ENCODE measurements around the gene NRG2.

NRG2 gene

DNA sequence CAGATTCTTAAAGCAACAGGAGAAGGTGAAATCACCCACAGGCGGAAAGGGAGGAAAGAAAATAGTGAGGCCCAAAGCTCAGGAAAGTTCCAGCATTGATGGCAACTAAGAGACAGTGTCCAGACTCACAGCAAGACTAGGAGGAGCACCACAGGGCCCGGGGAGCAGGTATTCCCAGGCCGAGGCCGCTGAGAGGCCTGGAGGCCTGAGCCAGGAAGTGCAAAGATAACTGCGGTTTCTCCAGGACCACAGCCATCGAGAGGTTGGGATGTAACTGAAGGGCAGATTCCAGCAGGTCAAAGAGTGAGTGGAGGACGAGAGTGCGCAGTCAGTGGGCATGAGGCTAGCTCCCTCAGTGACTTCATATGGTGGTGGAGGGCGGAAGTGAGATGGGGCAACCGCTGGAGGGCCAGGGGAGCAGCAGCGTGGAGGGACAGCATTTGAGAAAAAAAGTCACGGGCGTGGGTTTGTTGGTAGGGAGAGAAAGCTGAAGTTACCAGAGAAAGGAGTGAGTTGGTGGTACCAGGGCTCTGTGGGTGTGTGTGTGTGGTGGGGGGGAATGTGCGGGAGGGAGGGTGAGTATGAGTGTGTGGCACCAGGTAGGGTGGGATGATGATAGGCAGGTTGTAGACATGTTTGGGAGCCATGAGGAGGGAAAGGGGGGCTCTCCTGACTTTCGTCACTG, 157.8 kb downstream of the NRG2 start:
- TF ChIP-seq, protein P1, sequence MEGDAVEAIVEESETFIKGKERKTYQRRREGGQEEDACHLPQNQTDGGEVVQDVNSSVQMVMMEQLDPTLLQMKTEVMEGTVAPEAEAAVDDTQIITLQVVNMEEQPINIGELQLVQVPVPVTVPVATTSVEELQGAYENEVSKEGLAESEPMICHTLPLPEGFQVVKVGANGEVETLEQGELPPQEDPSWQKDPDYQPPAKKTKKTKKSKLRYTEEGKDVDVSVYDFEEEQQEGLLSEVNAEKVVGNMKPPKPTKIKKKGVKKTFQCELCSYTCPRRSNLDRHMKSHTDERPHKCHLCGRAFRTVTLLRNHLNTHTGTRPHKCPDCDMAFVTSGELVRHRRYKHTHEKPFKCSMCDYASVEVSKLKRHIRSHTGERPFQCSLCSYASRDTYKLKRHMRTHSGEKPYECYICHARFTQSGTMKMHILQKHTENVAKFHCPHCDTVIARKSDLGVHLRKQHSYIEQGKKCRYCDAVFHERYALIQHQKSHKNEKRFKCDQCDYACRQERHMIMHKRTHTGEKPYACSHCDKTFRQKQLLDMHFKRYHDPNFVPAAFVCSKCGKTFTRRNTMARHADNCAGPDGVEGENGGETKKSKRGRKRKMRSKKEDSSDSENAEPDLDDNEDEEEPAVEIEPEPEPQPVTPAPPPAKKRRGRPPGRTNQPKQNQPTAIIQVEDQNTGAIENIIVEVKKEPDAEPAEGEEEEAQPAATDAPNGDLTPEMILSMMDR (conservative IDR thresholded peaks at IDR 0.05; ENCODE audit: low read depth), result no peak
- POLR2A ChIA-PET (ENCODE audit: low non-redundant PET), result no interaction called here
- DNase-seq (ENCODE audit: low spot score), result no peak
- CTCF ChIA-PET, result interaction anchor here (0.7 to 1.1 kb wide), 2 partner anchors 27 to 98 kb away, joined by 3 to 5 read pairs; no protein-coding TSS in a partner anchor
- H3K27ac ChIP-seq, result no peak overlapping the region

DNA sequence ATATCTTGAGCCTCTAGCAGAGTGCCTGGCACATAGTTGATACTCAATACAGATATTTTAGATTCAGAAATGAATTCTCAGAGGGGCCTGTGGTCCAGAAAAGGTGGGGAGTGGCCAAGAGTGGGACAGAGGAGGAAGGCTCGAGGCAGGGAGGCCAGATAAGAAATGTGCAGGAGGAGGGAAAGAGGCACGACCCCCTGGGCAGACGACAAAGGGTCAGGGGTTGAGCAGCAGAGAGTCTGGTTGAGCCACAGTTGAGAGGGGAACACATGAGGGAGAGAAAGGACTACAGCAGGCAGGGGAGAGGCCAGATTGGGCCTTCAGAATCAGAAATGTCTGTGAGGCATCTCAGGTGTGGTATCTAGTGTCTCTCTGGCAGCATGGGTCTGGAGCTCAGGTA, 158.4 kb downstream of the NRG2 start:
- no peak overlapping the region for H3K27ac ChIP-seq
- TF ChIP-seq, protein P1 (conservative IDR thresholded peaks at IDR 0.05; ENCODE audit: low read depth), result no peak
- CTCF ChIA-PET, result interaction anchor here (1.1 kb wide), 1 partner anchor 97 kb away, joined by 5 read pairs; no protein-coding TSS in a partner anchor
- POLR2A ChIA-PET (ENCODE audit: low non-redundant PET), result no interaction called here
- DNase-seq (ENCODE audit: low spot score), result no peak

DNA sequence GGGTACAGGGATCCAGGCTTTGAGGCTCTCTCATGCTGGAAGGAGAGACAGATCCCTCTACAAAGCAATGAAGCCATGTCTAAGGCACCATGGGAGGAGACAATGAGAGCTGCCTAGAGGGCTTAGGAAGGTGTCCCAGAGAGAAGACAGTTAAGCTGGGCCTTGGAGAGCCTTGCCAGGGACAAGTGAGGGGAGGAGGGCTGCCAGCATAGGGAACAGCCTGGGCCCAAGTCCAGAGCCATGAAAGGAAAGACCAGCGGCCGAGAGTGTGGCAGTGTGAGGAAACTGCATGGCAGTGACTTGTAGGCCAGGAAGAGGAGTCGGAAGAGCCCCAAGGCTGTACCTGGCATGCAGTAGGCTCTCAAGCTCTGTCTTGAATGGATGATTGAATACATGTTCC, 159.0 kb downstream of the NRG2 start:
- ChIA-PET CTCF (interaction anchor here (1.5 kb wide), 1 partner anchor 85 kb away, joined by 5 read pairs; no protein-coding TSS in a partner anchor), POLR2A (ENCODE audit: low non-redundant PET) (no interaction called here)
- H3K27ac ChIP-seq, result peak overlapping the region; percentile 76
- TF ChIP-seq, protein P1 (conservative IDR thresholded peaks at IDR 0.05; ENCODE audit: low read depth), result no peak
- DNase-seq (ENCODE audit: low spot score), result no peak

GRCh38 chr5:139882961-139883539, 160.0 kb downstream of the NRG2 start:
- DNase-seq (ENCODE audit: low spot score), result peak; percentile 42
- TF ChIP-seq, protein P1 (conservative IDR thresholded peaks at IDR 0.05; ENCODE audit: low read depth), result no peak
- ChIA-PET CTCF (interaction anchor here (0.6 to 1.5 kb wide), 4 partner anchors 19 to 409 kb away, joined by 3 to 5 read pairs (median 4); no protein-coding TSS in a partner anchor), POLR2A (ENCODE audit: low non-redundant PET) (no interaction called here)
- H3K27ac ChIP-seq, result peak overlapping the region; percentile 76

DNA sequence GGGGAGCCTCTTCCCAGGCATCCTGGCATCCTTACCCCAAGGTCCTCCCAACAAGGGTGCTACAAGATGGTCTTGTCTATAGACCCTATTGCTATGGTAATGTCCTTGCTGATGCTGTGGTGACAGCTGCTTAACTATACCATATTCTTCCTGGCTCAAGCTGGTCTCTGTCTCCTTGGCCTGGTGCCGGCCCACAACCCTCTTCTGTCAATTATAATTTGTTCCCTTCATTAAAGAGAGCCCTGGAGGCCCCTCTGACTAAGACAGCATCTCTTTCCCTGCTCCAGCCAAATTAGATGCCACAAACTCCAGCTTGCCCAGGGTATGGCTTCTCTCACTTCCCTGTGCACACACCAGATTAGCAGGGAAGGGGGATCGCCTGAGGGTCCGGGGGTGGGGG, 160.8 kb downstream of the NRG2 start:
- POLR2A ChIA-PET (ENCODE audit: low non-redundant PET), result no interaction called here
- TF ChIP-seq, protein P1 (conservative IDR thresholded peaks at IDR 0.05; ENCODE audit: low read depth), result no peak
- DNase-seq (ENCODE audit: low spot score), result no peak
- CTCF ChIA-PET, result interaction anchor here (0.6 to 1.0 kb wide), 3 partner anchors 87 to 409 kb away, joined by 3 to 5 read pairs (median 3); no protein-coding TSS in a partner anchor
- H3K27ac ChIP-seq, result peak overlapping the region; percentile 76

GRCh38 chr5:139881143-139881733, 161.9 kb downstream of the NRG2 start:
- CTCF ChIA-PET, result interaction anchor here (0.6 to 0.9 kb wide), 3 partner anchors 87 to 116 kb away, joined by 3 to 4 read pairs (median 3); no protein-coding TSS in a partner anchor
- no peak for DNase-seq (ENCODE audit: low spot score)
- peak overlapping the region; percentile 76 for H3K27ac ChIP-seq
- POLR2A ChIA-PET (ENCODE audit: low non-redundant PET), result no interaction called here
- TF ChIP-seq, protein P1 (conservative IDR thresholded peaks at IDR 0.05; ENCODE audit: low read depth), result no peak
